Neutrophil (primary cell): ENCODE results near the gene MFAP4.

Experiments
- H3K27ac ChIP-seq: fragments of 200-600 bp; sonication (generic); 2 replicates; pipeline ENCODE4 v1.5.1; 2016; ENCODE audit warnings: mild to moderate bottlenecking, moderate library complexity
- H3K27me3 ChIP-seq: fragments of 200-600 bp; sonication (generic); 2 replicates; pipeline ENCODE4 v1.6.0; 2016; ENCODE audit warnings: mild to moderate bottlenecking
- H3K36me3 ChIP-seq: fragments of 200-600 bp; sonication (generic); 2 replicates; pipeline ENCODE4 v1.5.1; 2017
- H3K4me1 ChIP-seq, 2 experiments: fragments of 200-600 bp in 1 of 2; sonication (generic) in 1 of 2; 1 replicate in 1 of 2; 2 replicates in 1 of 2; pipeline versions ENCODE4 v1.5.1 to v1.6.1; 2013 to 2016; ENCODE audit warnings: low read depth in 1 of 2, low read length in 1 of 2, mild to moderate bottlenecking in 1 of 2, moderate library complexity in 1 of 2; ENCODE audit not compliant: control insufficient read depth in 1 of 2, insufficient read depth in 1 of 2
- H3K4me3 ChIP-seq, 2 experiments: fragments of 200-600 bp in 1 of 2; sonication (generic) in 1 of 2; 1 replicate in 1 of 2; 2 replicates in 1 of 2; pipeline ENCODE4 v1.5.1; 2013 to 2016; ENCODE audit warnings: low read depth in 1 of 2, low read length in 1 of 2, mild to moderate bottlenecking in 1 of 2, moderate library complexity in 1 of 2
- H3K9me3 ChIP-seq: fragments of 200-600 bp; sonication (generic); 2 replicates; pipeline ENCODE4 v1.5.1; 2016
- TF ChIP-seq, protein P1 (sequence below): fragments of 200-600 bp; sonication (generic); IDR thresholded peaks from 2 replicates; pipeline ENCODE4 v1.5.1; 2016; ENCODE audit warnings: antibody characterized with exemption

Gene MFAP4

DNA sequence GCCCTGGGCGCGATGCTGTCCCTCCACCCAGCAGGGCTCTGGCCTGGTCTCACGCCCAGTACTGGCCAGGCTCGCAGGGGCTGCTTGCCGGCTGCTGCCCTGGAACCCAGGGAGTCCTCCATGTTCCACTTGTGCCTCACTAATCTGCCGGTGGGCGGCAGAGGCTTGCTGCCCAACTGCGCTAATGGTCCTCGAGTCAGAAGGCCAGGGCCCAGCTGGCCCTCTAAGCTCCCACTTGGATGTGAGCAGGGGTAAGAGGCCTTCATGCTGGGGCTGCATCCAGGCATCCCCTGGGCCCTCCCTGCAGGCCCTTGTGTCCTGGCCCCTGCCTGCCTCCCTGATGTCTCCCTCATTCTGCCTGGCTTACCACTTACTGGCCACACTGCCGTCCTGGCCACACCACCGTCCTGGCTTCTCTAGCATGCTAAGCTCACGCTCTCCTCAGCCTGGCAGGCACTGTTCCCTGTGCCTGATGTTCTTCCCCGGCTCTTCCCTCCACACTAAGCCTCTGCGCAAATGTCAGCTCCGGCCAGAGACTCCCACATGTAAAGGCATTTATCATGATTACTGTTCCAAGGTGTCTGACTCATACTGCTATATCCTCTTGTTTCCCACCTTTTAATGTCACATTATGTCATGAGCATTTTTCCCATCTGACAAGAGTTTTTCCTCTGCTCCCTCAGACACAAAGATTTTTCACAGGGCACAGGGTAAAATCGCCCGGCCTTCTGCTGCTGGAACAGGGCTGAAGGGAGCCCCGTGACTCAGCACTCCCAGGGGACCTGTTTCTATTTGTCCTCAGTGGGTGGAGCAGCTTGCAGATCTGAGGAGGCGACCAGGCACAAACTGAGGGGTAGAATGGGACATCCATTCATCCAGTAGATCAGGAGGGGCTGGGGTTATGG is 40.4 kb downstream of the MFAP4 start:
- no peak overlapping the region for H3K4me3 ChIP-seq
- H3K27ac ChIP-seq, result no peak overlapping the region
- peaks cover under 1% of the 10 kb centered on the region for H3K27me3 ChIP-seq
- H3K9me3 ChIP-seq, result no peaks in the 10 kb centered on the region
- H3K4me1 ChIP-seq, result no peaks in the 10 kb centered on the region
- TF ChIP-seq, protein P1, sequence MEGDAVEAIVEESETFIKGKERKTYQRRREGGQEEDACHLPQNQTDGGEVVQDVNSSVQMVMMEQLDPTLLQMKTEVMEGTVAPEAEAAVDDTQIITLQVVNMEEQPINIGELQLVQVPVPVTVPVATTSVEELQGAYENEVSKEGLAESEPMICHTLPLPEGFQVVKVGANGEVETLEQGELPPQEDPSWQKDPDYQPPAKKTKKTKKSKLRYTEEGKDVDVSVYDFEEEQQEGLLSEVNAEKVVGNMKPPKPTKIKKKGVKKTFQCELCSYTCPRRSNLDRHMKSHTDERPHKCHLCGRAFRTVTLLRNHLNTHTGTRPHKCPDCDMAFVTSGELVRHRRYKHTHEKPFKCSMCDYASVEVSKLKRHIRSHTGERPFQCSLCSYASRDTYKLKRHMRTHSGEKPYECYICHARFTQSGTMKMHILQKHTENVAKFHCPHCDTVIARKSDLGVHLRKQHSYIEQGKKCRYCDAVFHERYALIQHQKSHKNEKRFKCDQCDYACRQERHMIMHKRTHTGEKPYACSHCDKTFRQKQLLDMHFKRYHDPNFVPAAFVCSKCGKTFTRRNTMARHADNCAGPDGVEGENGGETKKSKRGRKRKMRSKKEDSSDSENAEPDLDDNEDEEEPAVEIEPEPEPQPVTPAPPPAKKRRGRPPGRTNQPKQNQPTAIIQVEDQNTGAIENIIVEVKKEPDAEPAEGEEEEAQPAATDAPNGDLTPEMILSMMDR, result no peak
- H3K36me3 ChIP-seq, result no peaks in the 10 kb centered on the region

DNA sequence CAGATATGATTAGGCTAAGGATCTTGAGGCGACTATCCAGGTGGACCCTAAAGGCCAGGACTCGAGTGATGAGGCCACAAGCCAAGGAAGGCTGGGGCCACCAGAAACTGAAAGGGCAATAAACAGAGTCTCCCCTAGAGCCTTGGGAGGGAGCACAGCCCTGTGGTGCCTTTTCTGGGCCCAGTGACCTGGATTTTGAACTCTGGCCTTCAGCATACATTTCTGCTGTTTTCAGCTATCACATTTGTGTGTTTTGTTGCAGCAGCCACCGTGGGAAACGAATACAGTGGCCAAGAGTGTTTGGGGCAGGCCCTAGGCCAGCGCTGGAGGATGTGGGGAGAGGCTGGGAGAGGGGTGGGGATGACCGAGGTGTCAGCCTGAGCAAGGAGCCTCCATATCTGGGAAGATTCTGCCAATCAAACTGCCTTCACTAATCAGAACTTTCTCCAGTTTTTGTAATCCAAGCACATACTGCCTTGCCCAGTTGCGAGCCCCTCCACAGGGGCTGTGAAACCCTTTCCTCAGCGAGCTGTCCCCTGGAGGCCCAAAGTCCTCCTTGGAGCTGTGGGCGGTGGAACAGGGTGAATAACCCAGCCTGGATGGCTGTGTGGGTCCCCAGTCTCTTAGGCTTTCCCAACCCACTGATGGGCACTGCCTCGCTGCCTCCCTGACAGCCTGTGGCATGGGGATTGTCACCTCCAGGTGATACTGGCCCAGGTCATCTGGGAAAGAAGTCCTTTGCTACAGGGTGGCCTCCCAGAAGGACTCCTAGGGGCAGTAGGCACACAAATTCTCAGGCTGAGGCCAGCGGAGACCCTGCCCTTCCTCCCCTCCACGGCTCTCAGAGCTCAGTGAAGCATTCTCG is 41.3 kb downstream of the MFAP4 start:
- TF ChIP-seq, protein P1, result no peak
- no peaks in the 10 kb centered on the region for H3K4me1 ChIP-seq

DNA sequence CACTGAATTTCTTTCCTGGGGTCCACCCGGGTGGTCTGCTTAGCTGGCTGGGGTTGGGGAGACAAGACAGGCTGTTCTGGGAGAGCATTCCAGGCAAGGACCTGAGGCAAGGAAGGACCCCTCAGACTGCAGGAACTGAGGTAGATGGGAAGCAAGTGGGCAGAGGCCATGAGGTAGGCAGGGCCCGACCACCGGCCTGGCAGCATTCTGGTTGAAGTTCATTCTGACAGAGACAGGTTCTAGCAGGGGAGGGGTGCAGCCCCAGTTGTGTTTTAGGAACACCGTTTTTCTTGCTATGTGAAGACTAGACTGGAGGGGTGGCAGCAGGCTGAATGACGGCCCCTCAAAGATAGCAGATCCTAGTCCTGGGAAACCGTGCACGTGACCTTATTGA is 41.9 kb downstream of the MFAP4 start:
- H3K36me3 ChIP-seq, result no peaks in the 10 kb centered on the region
- H3K27ac ChIP-seq, result no peak overlapping the region
- H3K27me3 ChIP-seq, result peaks cover 5% of the 10 kb centered on the region
- TF ChIP-seq, protein P1, result no peak
- H3K4me1 ChIP-seq, result no peaks in the 10 kb centered on the region
- H3K4me3 ChIP-seq, result no peak overlapping the region
- H3K9me3 ChIP-seq, result no peaks in the 10 kb centered on the region

More for the DNA sequence above, 41.3 kb downstream of the MFAP4 start:
- Histone ChIP-seq H3K27ac (no peak overlapping the region), H3K36me3 (no peaks in the 10 kb centered on the region), H3K4me3 (no peak overlapping the region), H3K27me3 (peaks cover 5% of the 10 kb centered on the region), H3K9me3 (no peaks in the 10 kb centered on the region)

DNA sequence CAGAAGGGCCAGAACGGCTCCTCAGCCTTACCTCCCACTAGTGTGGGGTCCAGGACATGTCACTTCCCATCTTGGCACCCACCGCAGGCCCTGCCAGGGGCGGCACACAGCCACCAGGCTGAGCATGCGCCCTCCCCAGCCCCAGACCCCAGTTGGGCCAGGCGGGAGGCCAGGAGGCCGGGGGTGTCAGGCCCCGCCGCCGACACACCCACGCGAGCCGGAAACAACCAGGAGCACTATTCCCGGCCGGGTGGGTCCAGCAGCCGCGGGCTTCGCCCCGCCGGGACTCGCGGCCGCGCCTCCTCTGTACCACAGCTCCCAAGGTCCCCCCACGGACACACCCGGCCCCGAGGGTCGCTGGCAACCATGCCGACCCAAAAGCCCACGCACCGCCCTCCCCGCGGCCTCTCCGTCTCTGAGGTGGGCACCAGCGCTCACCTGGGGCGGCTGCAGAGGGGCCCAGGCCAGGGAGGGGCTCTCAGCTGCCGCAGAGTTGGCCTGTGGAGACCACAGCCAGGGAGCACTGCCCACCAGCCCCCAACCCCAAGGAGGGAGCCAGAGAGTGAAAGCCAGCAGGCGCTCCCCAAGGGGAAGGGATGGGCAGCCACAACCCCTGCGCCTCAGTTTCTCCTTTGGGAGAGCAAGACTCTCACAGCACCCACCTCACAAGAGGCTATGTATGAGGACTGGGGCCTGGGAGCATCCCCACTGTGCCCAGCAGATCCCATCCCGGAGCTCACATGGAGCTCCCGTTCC is 42.5 kb downstream of the MFAP4 start:
- Histone ChIP-seq H3K4me3 (no peak overlapping the region), H3K27ac (no peak overlapping the region), H3K36me3 (no peaks in the 10 kb centered on the region), H3K27me3 (peaks cover 8% of the 10 kb centered on the region), H3K9me3 (no peaks in the 10 kb centered on the region), H3K4me1 (no peaks in the 10 kb centered on the region)
- TF ChIP-seq, protein P1, result no peak

DNA sequence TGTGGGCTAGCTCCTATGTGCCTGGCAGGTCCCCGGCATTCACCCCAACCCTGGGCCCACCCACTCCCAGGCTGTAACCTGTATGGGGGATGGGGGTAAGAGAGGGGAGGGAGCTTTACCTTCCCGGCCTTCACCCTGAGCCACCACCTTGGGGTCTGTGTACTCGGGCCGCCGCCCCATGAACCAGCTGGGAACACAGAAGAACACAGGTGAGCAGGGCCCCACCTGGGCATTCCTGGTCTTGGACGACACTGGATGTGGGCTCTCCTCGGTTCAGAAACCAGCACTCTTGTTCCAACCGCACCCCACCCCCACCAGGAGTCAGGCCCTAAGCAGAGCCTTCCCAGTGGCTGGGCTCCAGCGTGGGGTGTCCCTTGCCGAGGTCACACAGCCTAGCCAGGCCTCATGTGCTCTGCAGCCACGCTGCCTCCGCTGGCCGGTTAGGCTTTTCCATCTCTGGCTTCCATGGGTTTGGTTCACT is 43.3 kb downstream of the MFAP4 start:
- no peaks in the 10 kb centered on the region for H3K36me3 ChIP-seq
- no peaks in the 10 kb centered on the region for H3K4me1 ChIP-seq
- H3K27me3 ChIP-seq, result peaks cover 16% of the 10 kb centered on the region
- H3K27ac ChIP-seq, result no peak overlapping the region
- no peak overlapping the region for H3K4me3 ChIP-seq
- H3K9me3 ChIP-seq, result no peaks in the 10 kb centered on the region
- TF ChIP-seq, protein P1, result no peak
